Skeletal muscle tissue (tissue), 4 donors: ENCODE results near the gene SNX14. TPM values are rescaled to one million over a fixed set of nuclear protein-coding genes. Genes with fewer than 3 reads are reported as not detected.
"Not testable (repeated sequence)": the region's sequence is repeated elsewhere in the genome, so short reads cannot be mapped to it uniquely, and the experiment has no call there.

Experiments
- H3K27ac ChIP-seq: one replicate; pipeline ENCODE4 v1.7.0; 2013; ENCODE audit warnings: mild to moderate bottlenecking, low read depth, low read length, inconsistent platforms
- H3K27me3 ChIP-seq, 3 donors: one replicate each; pipeline ENCODE4 v1.7.0; 2013; ENCODE audit warnings: low read length in 3 of 3; ENCODE audit not compliant: control insufficient read depth in 3 of 3, insufficient read depth in 3 of 3
- H3K36me3 ChIP-seq, 3 donors: one replicate each; pipeline ENCODE4 v1.7.0; 2013; ENCODE audit warnings: low read length in 3 of 3; ENCODE audit not compliant: control insufficient read depth in 3 of 3, insufficient read depth in 3 of 3
- H3K4me1 ChIP-seq, 3 donors: one replicate each; pipeline ENCODE4 v1.7.0; 2013; ENCODE audit warnings: low read length in 3 of 3, mild to moderate bottlenecking in 3 of 3; ENCODE audit not compliant: control insufficient read depth in 3 of 3, insufficient read depth in 3 of 3
- H3K4me3 ChIP-seq, 3 donors: one replicate each; pipeline ENCODE4 v1.7.0; 2013; ENCODE audit warnings: low read length in 3 of 3
- H3K9ac ChIP-seq, 3 donors: one replicate each; pipeline ENCODE4 v1.7.0; 2013; ENCODE audit warnings: low read length in 3 of 3, mild to moderate bottlenecking in 3 of 3, moderate library complexity in 2 of 3, low read depth in 1 of 3
- H3K9me3 ChIP-seq, 3 donors: one replicate each; pipeline ENCODE4 v1.7.0; 2013; ENCODE audit warnings: low read length in 3 of 3; ENCODE audit not compliant: control insufficient read depth in 3 of 3
- total RNA-seq: library from RNA; depleted of rRNA; stranded (reverse); fragments of >200 nt; gene quantifications from one replicate; pipeline ENCODE4 v1.2.3, GENCODE V29; 2014
- donor health status: Osteomylitis.

Gene SNX14, protein sequence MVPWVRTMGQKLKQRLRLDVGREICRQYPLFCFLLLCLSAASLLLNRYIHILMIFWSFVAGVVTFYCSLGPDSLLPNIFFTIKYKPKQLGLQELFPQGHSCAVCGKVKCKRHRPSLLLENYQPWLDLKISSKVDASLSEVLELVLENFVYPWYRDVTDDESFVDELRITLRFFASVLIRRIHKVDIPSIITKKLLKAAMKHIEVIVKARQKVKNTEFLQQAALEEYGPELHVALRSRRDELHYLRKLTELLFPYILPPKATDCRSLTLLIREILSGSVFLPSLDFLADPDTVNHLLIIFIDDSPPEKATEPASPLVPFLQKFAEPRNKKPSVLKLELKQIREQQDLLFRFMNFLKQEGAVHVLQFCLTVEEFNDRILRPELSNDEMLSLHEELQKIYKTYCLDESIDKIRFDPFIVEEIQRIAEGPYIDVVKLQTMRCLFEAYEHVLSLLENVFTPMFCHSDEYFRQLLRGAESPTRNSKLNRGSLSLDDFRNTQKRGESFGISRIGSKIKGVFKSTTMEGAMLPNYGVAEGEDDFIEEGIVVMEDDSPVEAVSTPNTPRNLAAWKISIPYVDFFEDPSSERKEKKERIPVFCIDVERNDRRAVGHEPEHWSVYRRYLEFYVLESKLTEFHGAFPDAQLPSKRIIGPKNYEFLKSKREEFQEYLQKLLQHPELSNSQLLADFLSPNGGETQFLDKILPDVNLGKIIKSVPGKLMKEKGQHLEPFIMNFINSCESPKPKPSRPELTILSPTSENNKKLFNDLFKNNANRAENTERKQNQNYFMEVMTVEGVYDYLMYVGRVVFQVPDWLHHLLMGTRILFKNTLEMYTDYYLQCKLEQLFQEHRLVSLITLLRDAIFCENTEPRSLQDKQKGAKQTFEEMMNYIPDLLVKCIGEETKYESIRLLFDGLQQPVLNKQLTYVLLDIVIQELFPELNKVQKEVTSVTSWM
- 117 TPM for total RNA-seq

DNA sequence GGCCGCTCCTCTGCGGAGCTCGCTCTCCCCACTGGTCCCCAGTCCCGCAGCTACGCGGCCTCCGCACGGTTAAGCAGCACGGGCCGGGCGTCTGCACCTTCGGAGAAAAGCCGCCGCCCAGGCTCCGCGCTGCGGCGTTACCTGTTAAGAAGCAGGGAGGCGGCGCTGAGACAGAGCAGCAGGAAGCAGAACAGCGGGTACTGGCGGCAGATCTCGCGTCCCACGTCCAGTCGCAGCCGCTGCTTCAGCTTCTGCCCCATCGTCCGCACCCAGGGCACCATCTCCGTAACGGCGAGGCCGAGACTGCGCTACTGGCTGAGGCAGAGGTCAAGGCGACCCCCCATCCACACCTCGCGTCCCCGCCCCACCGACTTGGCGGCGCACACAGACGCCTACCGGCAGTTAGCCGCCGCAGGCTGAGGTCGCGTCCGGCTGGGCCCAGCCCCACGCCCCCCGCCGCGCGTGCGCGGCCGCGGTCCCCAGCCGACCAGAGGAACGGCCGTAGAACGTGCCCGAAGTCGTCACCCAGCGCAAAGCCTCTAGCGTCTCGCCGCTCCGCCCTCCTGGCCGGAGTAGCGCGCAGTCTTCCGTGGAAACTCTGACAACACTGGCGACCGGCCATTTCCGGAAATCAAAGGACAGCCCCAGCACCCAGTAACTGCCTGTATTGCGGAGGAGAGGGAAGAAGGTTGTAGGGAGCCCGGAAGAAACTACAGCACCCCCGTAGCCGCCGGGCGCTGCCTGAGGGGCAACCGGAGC lies at the start of gene SNX14:
TSS of gene SNX14 (minus strand) at position 421 of the 759 bp plus-strand sequence. CDS start at position 281, 140 bp downstream.
- peaks cover 0 to 6% (median 0%) of the 10 kb centered on the region in 3 donors for H3K36me3 ChIP-seq
- no peaks in the 10 kb centered on the region for H3K27me3 ChIP-seq
- no peaks in the 10 kb centered on the region for H3K9me3 ChIP-seq
- peak within 1 kb of the TSS; percentile 94 to 99 (median 96) for H3K4me3 ChIP-seq
- peaks cover 3 to 18% (median 11%) of the 10 kb centered on the region in 3 donors for H3K4me1 ChIP-seq
- peak within 1 kb of the TSS; percentile 92 to 93 (median 93) for H3K9ac ChIP-seq
- peak within 1 kb of the TSS; percentile 92 for H3K27ac ChIP-seq

DNA sequence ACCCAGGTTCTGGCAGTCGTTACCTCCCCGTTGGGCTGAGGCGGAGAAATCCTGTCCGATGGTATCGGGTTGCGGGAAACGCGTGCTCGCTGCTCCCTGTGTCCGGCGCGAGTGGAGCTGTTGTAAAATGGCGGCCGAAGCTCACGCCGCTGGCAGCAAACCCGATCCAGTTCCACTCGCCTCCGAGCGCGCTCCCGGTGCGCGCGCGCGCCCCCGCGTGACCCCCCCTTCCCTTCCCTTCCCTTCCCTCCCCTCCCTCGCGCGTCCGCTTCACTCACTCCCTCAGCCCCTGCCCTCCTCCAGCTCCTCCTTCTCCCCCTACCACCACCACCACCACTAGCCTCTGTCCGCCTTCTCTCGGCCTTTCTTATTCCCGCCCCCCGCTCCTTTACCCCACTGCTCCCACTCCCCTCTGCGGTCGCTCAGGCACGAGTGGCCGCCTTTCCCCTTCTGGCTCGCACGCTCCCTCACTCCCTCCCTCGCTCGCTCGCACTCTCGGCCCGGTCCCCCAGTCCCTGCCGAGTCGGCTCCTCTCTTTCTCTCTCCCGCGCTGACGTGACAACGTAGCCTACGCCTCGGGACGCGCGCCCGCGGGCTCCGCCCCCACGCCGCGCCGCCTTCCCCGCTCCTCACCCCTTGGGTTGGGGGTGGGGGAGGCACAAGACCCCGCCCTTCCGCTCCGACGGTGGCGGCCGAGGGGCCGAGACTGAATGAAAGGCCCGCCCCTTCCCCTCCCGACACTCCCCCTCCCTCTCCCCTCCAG lies 49.3 kb upstream of the SNX14 start, which contains the start of gene SYNCRIP:
TSS of gene SYNCRIP (minus strand) at position 113 of the 763 bp plus-strand sequence. CDS start 1,447 bp downstream, outside the sequence.
- Histone ChIP-seq H3K9ac (peak within 1 kb of the TSS; percentile 98 to 100 (median 99)), H3K36me3 (peaks cover 6 to 20% (median 9%) of the 10 kb centered on the region in 3 donors), H3K4me3 (peak within 1 kb of the TSS; percentile 83 to 97 (median 96)), H3K27me3 (no peaks in the 10 kb centered on the region), H3K9me3 (no peaks in the 10 kb centered on the region), H3K27ac (peak within 1 kb of the TSS; percentile 100), H3K4me1 (peaks cover 13 to 27% (median 24%) of the 10 kb centered on the region in 3 donors)

DNA sequence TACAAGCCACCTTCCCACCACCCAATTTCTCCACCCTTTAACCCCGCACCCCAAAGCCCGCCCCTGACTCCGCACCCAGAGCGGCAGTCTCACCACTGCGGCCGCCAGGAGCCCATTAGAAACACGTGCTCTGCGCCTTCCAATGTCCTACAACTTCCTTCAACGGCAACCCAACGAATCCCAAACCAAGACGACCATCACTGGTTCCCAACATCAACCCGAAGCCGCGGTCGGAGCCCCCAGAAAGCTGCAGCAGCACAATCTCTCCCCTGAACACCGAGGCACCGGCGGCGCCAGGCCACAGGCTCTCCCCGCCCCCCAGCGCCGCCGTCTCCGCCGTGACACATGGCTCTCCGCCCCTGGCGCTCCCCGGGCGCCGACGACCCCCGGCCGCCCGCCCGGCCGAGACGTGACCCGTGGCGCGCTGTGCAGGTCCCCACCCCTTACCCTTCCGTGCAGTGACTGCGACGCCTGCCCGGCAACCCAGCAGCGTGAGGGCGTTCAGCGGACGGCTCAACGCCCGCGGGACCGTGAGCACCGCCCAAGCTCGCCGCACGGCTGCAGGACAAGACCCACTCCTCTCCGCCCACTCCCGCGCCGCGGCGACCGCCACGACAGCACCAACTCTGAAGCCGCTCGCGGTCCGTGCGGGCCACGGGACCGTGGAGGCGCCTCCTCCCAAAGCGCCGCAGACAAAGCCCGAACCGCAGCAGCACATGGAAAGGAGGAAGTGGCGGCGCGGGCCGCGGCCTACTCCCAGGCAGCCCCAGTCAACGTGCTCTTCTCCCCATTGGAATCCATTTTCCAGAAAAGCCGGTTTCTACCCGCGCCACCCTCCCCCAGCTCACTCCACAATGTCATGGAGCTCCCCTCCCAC lies 48.5 kb upstream of the SNX14 start:
- H3K27ac ChIP-seq = peak overlapping the region; percentile 100
- peak overlapping the region; percentile 83 to 97 (median 96) for H3K4me3 ChIP-seq
- H3K4me1 ChIP-seq = peaks cover 13 to 27% (median 24%) of the 10 kb centered on the region in 3 donors
- H3K36me3 ChIP-seq = peaks cover 9 to 26% (median 14%) of the 10 kb centered on the region in 3 donors
- no peaks in the 10 kb centered on the region for H3K27me3 ChIP-seq
- peak overlapping the region; percentile 98 to 100 (median 99) for H3K9ac ChIP-seq
- H3K9me3 ChIP-seq = no peaks in the 10 kb centered on the region

DNA sequence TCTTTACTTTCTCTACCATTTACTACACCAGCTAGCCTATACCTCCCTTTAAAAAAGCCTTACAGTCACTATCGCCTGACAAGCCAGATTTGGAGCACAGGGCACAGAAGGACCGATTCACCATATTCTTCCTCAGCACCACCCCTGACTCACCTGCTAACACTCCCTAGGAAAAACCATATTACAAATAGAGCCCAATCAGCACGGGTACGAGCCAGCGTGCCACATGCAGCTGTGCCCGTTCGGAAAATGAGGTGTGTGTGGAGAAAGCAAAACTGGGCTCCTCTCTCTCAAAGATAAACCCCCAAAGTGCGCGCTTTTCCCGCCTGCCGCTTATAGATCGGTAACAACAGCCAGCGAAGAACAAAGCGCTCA lies 47.9 kb upstream of the SNX14 start:
- Histone ChIP-seq H3K9ac (peak overlapping the region; percentile 98 to 100 (median 99)), H3K9me3 (no peaks in the 10 kb centered on the region), H3K27me3 (no peaks in the 10 kb centered on the region), H3K36me3 (peaks cover 13 to 32% (median 20%) of the 10 kb centered on the region in 3 donors), H3K4me3 (peak overlapping the region; percentile 83 to 97 (median 96)), H3K4me1 (peaks cover 13 to 27% (median 24%) of the 10 kb centered on the region in 3 donors), H3K27ac (peak overlapping the region; percentile 100)

DNA sequence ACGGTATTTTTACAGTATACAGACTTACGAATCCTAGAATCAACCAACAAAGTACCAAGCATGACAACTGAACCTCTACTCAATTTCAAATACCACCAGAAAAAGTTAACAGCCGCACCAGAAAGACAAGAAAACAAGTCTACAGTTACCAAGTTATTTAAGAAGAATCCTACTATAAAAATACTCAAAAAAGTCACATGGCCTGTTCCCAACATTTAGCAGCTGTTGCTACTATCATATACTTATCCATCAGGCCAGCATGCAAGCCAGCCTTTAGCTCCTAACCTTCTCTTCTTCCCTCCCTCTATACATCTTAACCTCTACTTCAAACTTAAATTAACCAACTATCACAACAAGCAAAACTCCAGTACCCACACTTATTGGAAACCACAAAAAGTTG lies 47.2 kb upstream of the SNX14 start:
- no peaks in the 10 kb centered on the region for H3K9me3 ChIP-seq
- peak overlapping the region; percentile 13 to 96 (median 83) for H3K4me3 ChIP-seq
- peaks cover 13 to 27% (median 24%) of the 10 kb centered on the region in 3 donors for H3K4me1 ChIP-seq
- peaks cover 16 to 34% (median 25%) of the 10 kb centered on the region in 3 donors for H3K36me3 ChIP-seq
- H3K27me3 ChIP-seq = no peaks in the 10 kb centered on the region
- H3K9ac ChIP-seq = peak overlapping the region; percentile 4 to 100 (median 46)
- H3K27ac ChIP-seq = no peak overlapping the region

DNA sequence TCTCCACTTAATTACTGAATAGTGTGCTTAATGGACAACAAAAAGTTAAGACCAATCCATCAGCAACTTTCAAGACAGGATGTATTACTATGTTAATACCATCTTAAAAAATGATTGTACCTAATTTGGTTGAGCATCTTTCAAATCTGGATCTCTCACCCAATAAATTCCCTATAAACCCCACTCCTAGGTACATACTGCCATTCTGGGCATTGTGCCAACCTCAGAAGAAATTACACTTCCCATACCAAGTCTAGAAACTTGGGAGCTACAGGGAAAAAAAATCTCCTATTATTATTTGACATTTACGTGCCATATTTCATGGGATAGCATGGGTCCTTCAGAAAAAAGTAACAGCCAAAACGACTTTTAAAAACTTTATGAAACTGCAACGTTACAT lies 43.9 kb upstream of the SNX14 start:
- peaks cover 24 to 56% (median 41%) of the 10 kb centered on the region in 3 donors for H3K36me3 ChIP-seq
- H3K9me3 ChIP-seq = no peaks in the 10 kb centered on the region
- H3K4me1 ChIP-seq = peaks cover 13 to 25% (median 23%) of the 10 kb centered on the region in 3 donors
- H3K27ac ChIP-seq = no peak overlapping the region
- no peak overlapping the region for H3K4me3 ChIP-seq
- H3K9ac ChIP-seq = no peak overlapping the region
- no peaks in the 10 kb centered on the region for H3K27me3 ChIP-seq

DNA sequence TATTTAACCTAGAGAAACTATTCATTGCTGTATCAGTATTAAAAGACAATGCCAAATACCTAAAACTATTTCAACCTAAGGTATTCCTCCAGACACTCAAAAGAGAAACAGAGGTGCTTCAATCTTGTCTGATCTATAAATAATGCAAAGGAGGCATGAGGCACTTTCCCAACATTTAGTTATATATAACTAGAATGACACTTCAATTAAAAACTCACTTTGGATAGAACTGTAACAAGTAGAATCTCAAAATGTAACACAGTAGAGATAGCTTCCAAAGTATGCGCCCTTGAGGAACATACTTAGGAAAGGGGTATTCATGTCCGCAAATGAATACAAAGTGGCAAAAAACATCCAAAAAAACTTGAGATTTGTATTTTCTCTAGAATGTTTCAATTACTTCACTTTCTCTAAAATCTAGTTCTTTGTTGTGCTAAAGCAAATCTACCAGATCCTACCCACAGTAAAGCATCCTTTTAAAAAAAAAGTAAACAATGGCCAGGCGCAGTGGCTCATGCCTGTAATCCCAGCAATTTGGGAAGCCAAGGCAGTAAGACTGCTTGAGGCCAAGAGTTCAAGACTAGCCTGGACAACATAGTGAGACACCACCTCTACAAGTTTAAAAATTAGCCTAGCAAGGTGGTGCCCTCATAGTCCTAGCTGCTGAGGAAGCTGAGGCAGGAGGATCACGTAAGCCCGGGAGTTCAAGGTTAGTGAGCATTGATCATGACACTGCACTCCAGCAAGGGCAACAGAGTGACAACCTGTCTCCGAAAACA lies 38.7 kb upstream of the SNX14 start:
- Histone ChIP-seq H3K4me3 (no peak overlapping the region), H3K4me1 (peaks cover 5 to 15% (median 8%) of the 10 kb centered on the region in 3 donors), H3K36me3 (peaks cover 19 to 50% (median 46%) of the 10 kb centered on the region in 3 donors), H3K27me3 (no peaks in the 10 kb centered on the region), H3K9ac (no peak overlapping the region), H3K27ac (peak overlapping the region; percentile 5), H3K9me3 (no peaks in the 10 kb centered on the region)

DNA sequence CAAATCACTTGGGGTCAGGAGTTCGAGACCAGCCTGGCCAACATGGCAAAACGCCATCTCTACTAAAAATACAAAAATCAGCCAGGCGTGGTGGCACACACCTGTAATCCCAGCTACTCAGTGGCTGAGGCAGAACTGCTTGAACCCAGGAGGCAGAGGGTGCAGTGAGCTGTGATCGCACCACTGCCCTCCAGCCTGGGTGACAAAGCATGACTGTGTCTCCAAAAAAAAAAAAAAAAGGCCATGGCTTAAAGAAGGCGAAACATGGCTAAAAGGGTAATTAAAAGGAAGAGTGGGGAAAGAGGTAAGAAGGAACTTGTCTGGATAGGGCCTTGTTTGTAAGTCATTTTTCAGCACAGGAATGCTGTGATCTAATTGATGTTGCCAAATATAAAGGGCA lies 37.5 kb upstream of the SNX14 start:
- H3K9ac ChIP-seq, H3K4me3 ChIP-seq, H3K27me3 ChIP-seq, H3K9me3 ChIP-seq, H3K27ac ChIP-seq: not testable (repeated sequence)
- H3K4me1 ChIP-seq = peaks cover 5 to 15% (median 8%) of the 10 kb centered on the region in 3 donors
- peaks cover 11 to 45% (median 43%) of the 10 kb centered on the region in 3 donors for H3K36me3 ChIP-seq
